ENCODE data around the gene CORIN.
"Not testable (repeated sequence)": the region's sequence is repeated elsewhere in the genome, so short reads cannot be mapped to it uniquely, and the experiment has no call there.

CORIN gene

GRCh38 chr4:47692691-47693090 is 145.2 kb downstream of the CORIN start:
- WGBS, 2 experiments (ENCODE audit: insufficient coverage in 2 of 2): 84 to 95% methylated on average over 3 to 6 of the region's 7 CpGs

DNA sequence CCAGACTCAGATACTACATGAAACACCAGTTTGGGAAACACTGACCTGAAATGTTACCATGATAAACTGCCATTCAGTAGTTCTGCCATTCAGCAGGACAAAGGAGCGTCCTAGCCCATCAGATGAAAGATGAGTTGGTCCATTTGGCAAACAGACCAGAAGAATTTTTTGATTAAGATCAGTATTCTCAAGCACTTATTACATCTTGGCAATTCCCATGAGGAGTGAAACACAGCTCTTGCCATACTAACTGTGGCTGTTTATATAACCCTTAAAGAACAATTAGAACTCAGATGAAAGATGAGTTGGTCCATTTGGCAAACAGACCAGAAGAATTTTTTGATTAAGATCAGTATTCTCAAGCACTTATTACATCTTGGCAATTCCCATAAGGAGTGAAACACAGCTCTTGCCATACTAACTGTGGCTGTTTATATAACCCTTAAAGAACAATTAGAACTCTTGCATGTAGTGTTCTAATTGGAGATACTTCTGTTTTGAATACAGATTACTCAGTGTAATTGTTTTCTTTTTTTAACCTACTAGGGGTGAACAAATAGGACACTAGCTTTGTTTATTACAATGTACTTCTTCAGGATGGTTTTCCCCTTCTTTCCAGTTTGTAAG is 146.0 kb downstream of the CORIN start:
- WGBS, 2 experiments (ENCODE audit: insufficient coverage in 2 of 2): 83 to 100% methylated on average over 1 of the region's 1 CpG
- H3K4me3 ChIP-seq (ENCODE audit: extremely low read depth, insufficient read depth, low read length, poor library complexity, severe bottlenecking); H3K9me3 ChIP-seq (ENCODE audit: control insufficient read depth, low read length); H3K36me3 ChIP-seq (ENCODE audit: control insufficient read depth, insufficient read depth, low read length); H3K4me1 ChIP-seq (ENCODE audit: control insufficient read depth, insufficient read depth, low read length, poor library complexity, severe bottlenecking); H3K27ac ChIP-seq (ENCODE audit: low read depth, low read length, severe bottlenecking): not testable (repeated sequence)

More at GRCh38 chr4:47692691-47693090, 145.2 kb downstream of the CORIN start:
- Histone ChIP-seq H3K4me3 (ENCODE audit: extremely low read depth, insufficient read depth, low read length, poor library complexity, severe bottlenecking) (no peak overlapping the region), H3K36me3 (ENCODE audit: control insufficient read depth, insufficient read depth, low read length) (no peaks in the 10 kb centered on the region), H3K4me1 (ENCODE audit: control insufficient read depth, insufficient read depth, low read length, poor library complexity, severe bottlenecking) (no peaks in the 10 kb centered on the region), H3K27ac (ENCODE audit: low read depth, low read length, severe bottlenecking) (no peak overlapping the region), H3K9me3 (ENCODE audit: control insufficient read depth, low read length) (no peaks in the 10 kb centered on the region)

- Histone ChIP-seq H3K4me3 (ENCODE audit: extremely low read depth, insufficient read depth, low read length, poor library complexity, severe bottlenecking) (no peak overlapping the region), H3K27ac (ENCODE audit: low read depth, low read length, severe bottlenecking) (no peak overlapping the region)
- 89 to 100% methylated on average over 2 to 3 of the region's 3 CpGs for WGBS, 2 experiments (ENCODE audit: insufficient coverage in 2 of 2)
Measured at GRCh38 chr4:47690611-47691010, 147.3 kb downstream of the CORIN start.

GRCh38 chr4:47686294-47686872 is 151.5 kb downstream of the CORIN start:
- Histone ChIP-seq H3K9me3 (ENCODE audit: control insufficient read depth, low read length) (no peaks in the 10 kb centered on the region), H3K27ac (ENCODE audit: low read depth, low read length, severe bottlenecking) (no peak overlapping the region), H3K4me1 (ENCODE audit: control insufficient read depth, insufficient read depth, low read length, poor library complexity, severe bottlenecking) (no peaks in the 10 kb centered on the region), H3K36me3 (ENCODE audit: control insufficient read depth, insufficient read depth, low read length) (no peaks in the 10 kb centered on the region), H3K4me3 (ENCODE audit: extremely low read depth, insufficient read depth, low read length, poor library complexity, severe bottlenecking) (no peak overlapping the region)
- 13 to 73% methylated on average over 3 to 5 of the region's 9 CpGs for WGBS, 2 experiments (ENCODE audit: insufficient coverage in 2 of 2)

More at GRCh38 chr4:47690611-47691010, 147.3 kb downstream of the CORIN start:
- H3K9me3 ChIP-seq (ENCODE audit: control insufficient read depth, low read length): no peaks in the 10 kb centered on the region
- H3K36me3 ChIP-seq (ENCODE audit: control insufficient read depth, insufficient read depth, low read length): no peaks in the 10 kb centered on the region
- no peaks in the 10 kb centered on the region for H3K4me1 ChIP-seq (ENCODE audit: control insufficient read depth, insufficient read depth, low read length, poor library complexity, severe bottlenecking)

DNA sequence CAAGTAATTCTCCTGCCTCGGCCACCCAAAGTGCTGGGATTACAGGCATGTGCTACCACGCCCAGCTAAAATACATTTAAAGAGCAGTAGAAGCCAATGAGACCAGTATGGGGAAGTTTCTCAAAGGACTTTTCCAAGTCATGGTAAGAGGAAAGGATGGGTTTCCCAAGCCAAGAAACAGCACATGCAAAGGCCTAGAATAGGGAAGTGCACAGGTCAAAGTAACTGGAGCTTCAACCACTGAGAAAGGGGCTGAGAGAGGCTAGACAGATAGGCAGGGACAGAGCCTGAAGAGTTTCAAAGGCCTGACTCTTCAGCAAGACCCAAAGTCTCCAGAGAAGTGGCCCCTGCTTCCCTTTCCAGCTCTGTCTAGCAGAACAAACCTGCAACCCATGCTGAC is 162.1 kb downstream of the CORIN start:
- Histone ChIP-seq H3K36me3 (ENCODE audit: control insufficient read depth, insufficient read depth, low read length) (no peaks in the 10 kb centered on the region), H3K9me3 (ENCODE audit: control insufficient read depth, low read length) (no peaks in the 10 kb centered on the region), H3K4me1 (ENCODE audit: control insufficient read depth, insufficient read depth, low read length, poor library complexity, severe bottlenecking) (no peaks in the 10 kb centered on the region), H3K4me3 (ENCODE audit: extremely low read depth, insufficient read depth, low read length, poor library complexity, severe bottlenecking) (no peak overlapping the region), H3K27ac (ENCODE audit: low read depth, low read length, severe bottlenecking) (no peak overlapping the region)
- WGBS, 2 experiments (ENCODE audit: insufficient coverage in 2 of 2): 100% methylated on average over 1 of the region's 2 CpGs; no CpG with 5 or more reads in 1 of the 2 experiments

DNA sequence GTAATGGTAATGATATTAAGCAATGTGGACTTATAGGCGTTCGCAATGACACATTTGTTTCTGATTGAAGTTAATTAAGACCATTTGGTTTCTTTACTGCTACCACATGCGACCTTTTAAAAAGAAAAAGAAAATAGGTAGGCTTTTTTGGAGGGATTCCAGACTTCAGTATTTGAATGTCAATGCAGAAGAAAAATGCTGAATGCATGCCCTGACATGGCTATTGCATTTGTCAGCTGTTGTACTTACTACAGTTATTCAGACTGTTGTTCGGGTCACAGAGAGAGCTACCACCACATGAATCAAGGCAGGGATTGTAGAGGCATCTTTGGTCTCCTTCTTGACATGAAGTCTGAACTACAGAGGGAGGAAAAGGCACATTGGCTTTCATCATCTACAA is 163.7 kb downstream of the CORIN start:
- H3K4me3 ChIP-seq (ENCODE audit: extremely low read depth, insufficient read depth, low read length, poor library complexity, severe bottlenecking): no peak overlapping the region
- no peaks in the 10 kb centered on the region for H3K36me3 ChIP-seq (ENCODE audit: control insufficient read depth, insufficient read depth, low read length)
- H3K9me3 ChIP-seq (ENCODE audit: control insufficient read depth, low read length): no peaks in the 10 kb centered on the region
- H3K4me1 ChIP-seq (ENCODE audit: control insufficient read depth, insufficient read depth, low read length, poor library complexity, severe bottlenecking): no peaks in the 10 kb centered on the region
- 93% methylated on average over 4 of the region's 4 CpGs; no CpG with 5 or more reads in 1 of the 2 experiments for WGBS, 2 experiments (ENCODE audit: insufficient coverage in 2 of 2)
- H3K27ac ChIP-seq (ENCODE audit: low read depth, low read length, severe bottlenecking): no peak overlapping the region

DNA sequence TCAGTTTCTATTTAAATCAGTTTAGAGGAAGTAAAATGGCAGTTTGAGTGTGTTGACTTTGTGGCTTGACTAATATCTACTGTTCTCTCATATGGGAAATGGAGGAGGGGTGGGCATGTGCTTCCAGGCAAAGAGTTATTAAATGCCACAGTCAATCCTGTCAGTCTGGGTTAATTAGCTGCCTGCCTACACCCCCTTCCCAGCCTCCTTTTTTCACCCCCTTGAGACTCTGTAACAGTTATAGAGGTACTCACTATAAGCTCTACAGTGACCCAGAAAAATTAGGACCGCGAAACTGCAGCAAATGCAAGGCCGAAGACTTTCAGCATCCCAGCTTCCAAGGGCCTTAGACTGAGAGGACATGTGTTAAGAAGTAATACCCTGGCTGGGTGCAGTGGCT is 165.2 kb downstream of the CORIN start:
- no peaks in the 10 kb centered on the region for H3K4me1 ChIP-seq (ENCODE audit: control insufficient read depth, insufficient read depth, low read length, poor library complexity, severe bottlenecking)
- no peak overlapping the region for H3K4me3 ChIP-seq (ENCODE audit: extremely low read depth, insufficient read depth, low read length, poor library complexity, severe bottlenecking)
- 89 to 98% methylated on average over 3 of the region's 3 CpGs for WGBS, 2 experiments (ENCODE audit: insufficient coverage in 2 of 2)

DNA sequence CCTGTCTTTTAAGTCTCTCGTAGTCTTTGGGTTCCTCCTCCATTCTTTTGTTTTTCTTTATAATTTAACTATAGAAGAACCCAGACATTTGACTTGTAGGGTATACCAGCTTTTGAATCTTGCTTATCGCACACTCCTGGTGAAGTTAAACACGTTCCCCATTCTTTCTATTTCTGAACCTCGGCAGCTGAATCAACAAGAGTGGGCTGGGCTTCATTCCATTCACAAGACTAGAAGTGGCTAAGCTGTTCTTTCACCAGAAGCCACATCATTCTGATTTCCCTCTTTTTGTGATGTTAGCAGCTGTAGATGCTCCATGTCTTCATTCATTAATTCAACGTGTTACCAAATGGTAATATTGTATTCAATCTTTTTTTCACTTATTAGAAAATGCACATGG is 167.9 kb downstream of the CORIN start:
- Histone ChIP-seq H3K9me3 (ENCODE audit: control insufficient read depth, low read length) (no peaks in the 10 kb centered on the region), H3K4me3 (ENCODE audit: extremely low read depth, insufficient read depth, low read length, poor library complexity, severe bottlenecking) (no peak overlapping the region), H3K27ac (ENCODE audit: low read depth, low read length, severe bottlenecking) (no peak overlapping the region), H3K36me3 (ENCODE audit: control insufficient read depth, insufficient read depth, low read length) (no peaks in the 10 kb centered on the region), H3K4me1 (ENCODE audit: control insufficient read depth, insufficient read depth, low read length, poor library complexity, severe bottlenecking) (no peaks in the 10 kb centered on the region)
- 87 to 96% methylated on average over 3 of the region's 5 CpGs for WGBS, 2 experiments (ENCODE audit: insufficient coverage in 2 of 2)

More for the DNA sequence above, 165.2 kb downstream of the CORIN start:
- no peaks in the 10 kb centered on the region for H3K9me3 ChIP-seq (ENCODE audit: control insufficient read depth, low read length)
- no peak overlapping the region for H3K27ac ChIP-seq (ENCODE audit: low read depth, low read length, severe bottlenecking)
- no peaks in the 10 kb centered on the region for H3K36me3 ChIP-seq (ENCODE audit: control insufficient read depth, insufficient read depth, low read length)

DNA sequence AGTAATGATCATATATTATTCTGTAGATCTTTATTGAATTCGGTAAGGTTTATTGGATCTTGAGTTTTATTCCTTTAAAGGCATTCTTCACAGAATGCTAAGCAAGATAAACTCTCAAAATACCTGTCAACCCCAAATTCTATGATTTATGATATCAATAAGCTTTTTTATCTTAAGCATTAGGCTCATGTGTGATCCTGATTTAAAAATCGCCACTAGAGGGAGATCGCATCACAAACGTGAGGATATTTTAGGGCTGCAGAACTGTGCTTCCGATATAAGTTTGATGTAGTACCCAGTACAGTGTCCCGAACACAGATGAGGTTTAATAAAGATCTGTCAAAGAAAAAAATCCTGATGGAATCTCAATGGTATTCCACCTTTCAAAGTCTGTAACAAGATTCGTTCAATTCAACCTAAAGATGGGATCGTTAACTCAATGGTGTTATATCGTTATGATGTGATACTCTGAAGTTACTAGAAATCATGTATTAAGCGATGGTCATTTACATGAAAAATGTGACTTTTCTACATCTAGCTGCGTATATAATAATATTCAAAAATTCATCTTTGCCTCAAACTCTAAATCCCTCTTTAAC is 169.0 kb downstream of the CORIN start:
- no peaks in the 10 kb centered on the region for H3K36me3 ChIP-seq (ENCODE audit: control insufficient read depth, insufficient read depth, low read length)
- 32 to 36% methylated on average over 5 to 6 of the region's 11 CpGs for WGBS, 2 experiments (ENCODE audit: insufficient coverage in 2 of 2)
- no peak overlapping the region for H3K27ac ChIP-seq (ENCODE audit: low read depth, low read length, severe bottlenecking)
- H3K4me3 ChIP-seq (ENCODE audit: extremely low read depth, insufficient read depth, low read length, poor library complexity, severe bottlenecking): no peak overlapping the region
- H3K4me1 ChIP-seq (ENCODE audit: control insufficient read depth, insufficient read depth, low read length, poor library complexity, severe bottlenecking): no peaks in the 10 kb centered on the region
- no peaks in the 10 kb centered on the region for H3K9me3 ChIP-seq (ENCODE audit: control insufficient read depth, low read length)

DNA sequence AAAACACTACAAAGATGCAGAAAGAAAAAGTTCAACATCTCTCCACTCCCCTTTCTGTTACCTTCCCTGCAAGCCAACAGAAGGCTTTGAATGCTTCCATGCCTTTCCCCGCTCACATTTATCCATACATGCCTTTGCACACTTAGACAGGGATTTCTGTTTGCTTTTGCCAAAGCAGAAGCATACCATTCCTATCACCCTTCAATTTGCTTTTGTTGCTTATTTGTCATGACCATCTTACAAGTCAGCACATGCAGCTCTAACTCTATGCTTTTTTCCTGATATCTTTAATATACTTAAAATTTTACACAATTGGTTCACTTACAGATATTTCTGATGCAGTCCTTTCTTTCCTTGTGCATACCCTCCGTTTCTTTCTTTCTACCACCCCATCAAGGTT is 169.6 kb downstream of the CORIN start:
- Histone ChIP-seq H3K27ac (ENCODE audit: low read depth, low read length, severe bottlenecking) (no peak overlapping the region), H3K4me1 (ENCODE audit: control insufficient read depth, insufficient read depth, low read length, poor library complexity, severe bottlenecking) (no peaks in the 10 kb centered on the region), H3K36me3 (ENCODE audit: control insufficient read depth, insufficient read depth, low read length) (no peaks in the 10 kb centered on the region), H3K4me3 (ENCODE audit: extremely low read depth, insufficient read depth, low read length, poor library complexity, severe bottlenecking) (no peak overlapping the region), H3K9me3 (ENCODE audit: control insufficient read depth, low read length) (no peaks in the 10 kb centered on the region)
- 92 to 100% methylated on average over 1 of the region's 2 CpGs for WGBS, 2 experiments (ENCODE audit: insufficient coverage in 2 of 2)

GRCh38 chr4:47667552-47667951 is 170.3 kb downstream of the CORIN start:
- H3K36me3 ChIP-seq (ENCODE audit: control insufficient read depth, insufficient read depth, low read length): no peaks in the 10 kb centered on the region
- H3K27ac ChIP-seq (ENCODE audit: low read depth, low read length, severe bottlenecking): no peak overlapping the region
- no peak overlapping the region for H3K4me3 ChIP-seq (ENCODE audit: extremely low read depth, insufficient read depth, low read length, poor library complexity, severe bottlenecking)
- H3K9me3 ChIP-seq (ENCODE audit: control insufficient read depth, low read length): no peaks in the 10 kb centered on the region
- H3K4me1 ChIP-seq (ENCODE audit: control insufficient read depth, insufficient read depth, low read length, poor library complexity, severe bottlenecking): no peaks in the 10 kb centered on the region
- 88 to 100% methylated on average over 1 to 2 of the region's 3 CpGs for WGBS, 2 experiments (ENCODE audit: insufficient coverage in 2 of 2)
